Right lobe of liver (tissue), 6 donors: ENCODE data around the gene C1RL. TPM values are rescaled to one million over a fixed set of nuclear protein-coding genes. Genes with fewer than 3 reads are reported as not detected.
A peak's percentile ranks its signal among the peaks of the same experiment; 100 is the strongest.

Source experiments
- ATAC-seq, 4 donors: fragments of 200-7000 bp; cut with Tn5 transposase; one replicate each; pipeline ENCODE4 v1.9.1; 2020; ENCODE audit warnings: mild to moderate bottlenecking in 4 of 4, moderate library complexity in 4 of 4
- DNase-seq, 3 donors: peaks; one replicate each; pipeline ENCODE4 v3.0.0-alpha.2; 2020
- H3K27ac ChIP-seq, 3 donors: fragments of 200-600 bp; one replicate each; pipeline ENCODE4 v1.8.0; 2022
- H3K27me3 ChIP-seq, 2 donors: fragments of 200-600 bp; one replicate each; pipeline ENCODE4 v1.8.0; 2022
- H3K36me3 ChIP-seq, 4 donors: fragments of 200-600 bp; sonication (generic) in 1 of 4; one replicate each; pipeline versions ENCODE4 v1.5.1 to v1.8.0; 2017 to 2022; ENCODE audit warnings: control low read depth in 1 of 4
- H3K4me1 ChIP-seq, 4 donors: fragments of 200-600 bp; sonication (generic) in 1 of 4; one replicate each; pipeline versions ENCODE4 v1.5.1 to v1.8.0; 2017 to 2022; ENCODE audit warnings: control low read depth in 1 of 4
- H3K4me3 ChIP-seq, 3 donors: fragments of 200-600 bp; one replicate each; pipeline ENCODE4 v1.8.0; 2022
- H3K9me3 ChIP-seq, 4 donors: fragments of 200-600 bp; sonication (generic) in 1 of 4; one replicate each; pipeline versions ENCODE4 v1.5.1 to v1.8.0; 2017 to 2022; ENCODE audit warnings: control low read depth in 1 of 4
- CTCF ChIP-seq, 4 donors: fragments of 200-600 bp in 3 of 4; fragments of 450-650 bp in 1 of 4; IDR thresholded peaks; one replicate each; pipeline versions ENCODE4 v1.5.1 to v1.8.0; 2016 to 2022; ENCODE audit warnings: antibody characterized with exemption in 4 of 4, mild to moderate bottlenecking in 2 of 4
- POLR2A ChIP-seq: fragments of 450-650 bp; IDR thresholded peaks from one replicate; pipeline ENCODE4 v1.6.1; 2017; ENCODE audit warnings: antibody characterized with exemption, mild to moderate bottlenecking
- WGBS: methylation state at CpG from one replicate; pipeline ENCODE4 v1.1.6; 2018; ENCODE audit warnings: low coverage, low lambda C conversion rate; ENCODE audit not compliant: insufficient coverage; ENCODE audit errors: missing lambda C conversion rate; 5-methylcytosine and 5-hydroxymethylcytosine counted together
- intact Hi-C, 2 donors: fragments of 100-400 bp; cut with DNase I; formaldehyde crosslinking; loops; one replicate each; pipeline versions ENCODE4 v1.11.2 to v1.14.1; 2022
- total RNA-seq, 6 experiments: library from RNA; depleted of rRNA in 2 of 6; stranded (reverse); fragments of >200 nt in 2 of 6; fragmentation: NEBNext Ultra II Directional in 3 of 6; extraction: Animal tissue kit (Norgen Biotek cat#: 25700) in 3 of 6; gene quantifications; one replicate each; pipeline versions ENCODE4 v1.1.0 to v1.2.4, GENCODE V29; 2016 to 2023
- donor health status: DM: no; HTN: yes; CAD: no.
- donor health status: DM: no; HTN: no; CAD: no.
- donor health status: DM: no; HTN: no; CAD: no.
- donor health status: DM: no; HTN: yes; CAD: no.
- donor health status: DM: no; HTN: yes; CAD: no.

Gene C1RL
- total RNA-seq, 6 experiments from 2014 or later, result 202 to 236 (median 216) TPM

GRCh38 chr12:7142809-7143465 lies 33.9 kb upstream of the C1RL start:
- Histone ChIP-seq H3K27ac (peak overlapping the region in 1 of 3 donors; percentile 47), H3K27me3 (no peaks in the 10 kb centered on the region), H3K36me3 (peaks cover 0 to 25% (median 8%) of the 10 kb centered on the region in 4 donors), H3K4me1 (peaks cover 0 to 39% (median 2%) of the 10 kb centered on the region in 4 donors), H3K4me3 (peak overlapping the region in 1 of 3 donors; percentile 10), H3K9me3 (no peaks in the 10 kb centered on the region)
- TF ChIP-seq POLR2A, result no peak
- no peak for TF ChIP-seq CTCF (IDR thresholded peaks at IDR 0.05)
- ATAC-seq (peak; percentile 54 to 85 (median 68)), DNase-seq (peak; percentile 31 to 78 (median 69))
- intact Hi-C loops, result no loop called here
- 66% methylated on average over 10 of the region's 18 CpGs for WGBS

- no peak overlapping the region for H3K27ac ChIP-seq
- ATAC-seq (peak; percentile 69 to 75 (median 72)), DNase-seq (peak in 1 of 3 donors; percentile 5)
- H3K4me3 ChIP-seq, result no peak overlapping the region
- TF ChIP-seq CTCF (IDR thresholded peaks at IDR 0.05), result peak; percentile 60 to 73 (median 70)
- no peak for TF ChIP-seq POLR2A
- peaks cover 0 to 29% (median 9%) of the 10 kb centered on the region in 4 donors for H3K36me3 ChIP-seq
- WGBS, result 40% methylated on average over 1 of the region's 5 CpGs
- H3K9me3 ChIP-seq, result no peaks in the 10 kb centered on the region
- intact Hi-C loops, result no loop called here
- H3K4me1 ChIP-seq, result peaks cover 0 to 39% (median 2%) of the 10 kb centered on the region in 4 donors
- H3K27me3 ChIP-seq, result no peaks in the 10 kb centered on the region
These were observed 33.1 kb upstream of the C1RL start for GRCh38 chr12:7142056-7142644.

GRCh38 chr12:7141351-7142005 lies 32.5 kb upstream of the C1RL start:
- H3K27ac ChIP-seq, result no peak overlapping the region
- TF ChIP-seq CTCF (IDR thresholded peaks at IDR 0.05), result no peak
- TF ChIP-seq POLR2A, result no peak
- intact Hi-C loops, result no loop called here
- no peaks in the 10 kb centered on the region for H3K27me3 ChIP-seq
- H3K4me1 ChIP-seq, result peaks cover 0 to 32% (median 1%) of the 10 kb centered on the region in 4 donors
- ATAC-seq (no peak), DNase-seq (no peak)
- no peak overlapping the region for H3K4me3 ChIP-seq
- peaks cover 0 to 32% (median 9%) of the 10 kb centered on the region in 4 donors for H3K36me3 ChIP-seq
- WGBS, result 84% methylated on average over 4 of the region's 7 CpGs
- H3K9me3 ChIP-seq, result no peaks in the 10 kb centered on the region

GRCh38 chr12:7139200-7139599 lies 30.2 kb upstream of the C1RL start:
- H3K9me3 ChIP-seq, result no peaks in the 10 kb centered on the region
- peaks cover 0 to 21% (median 0%) of the 10 kb centered on the region in 4 donors for H3K4me1 ChIP-seq
- ATAC-seq (no peak), DNase-seq (no peak)
- H3K4me3 ChIP-seq, result no peak overlapping the region
- H3K36me3 ChIP-seq, result peaks cover 0 to 46% (median 15%) of the 10 kb centered on the region in 4 donors
- intact Hi-C loops, result no loop called here
- no peak for TF ChIP-seq POLR2A
- TF ChIP-seq CTCF (IDR thresholded peaks at IDR 0.05), result no peak
- no peaks in the 10 kb centered on the region for H3K27me3 ChIP-seq
- H3K27ac ChIP-seq, result no peak overlapping the region
- WGBS, result 92% methylated on average over 2 of the region's 2 CpGs
